Fibroblast of lung (primary cell): Measurements from ENCODE around the gene FTCDNL1. TPM values are rescaled to one million over a fixed set of nuclear protein-coding genes. Genes with fewer than 3 reads are reported as not detected.

ENCODE experiments used
- DNase-seq, 2 donors: peaks; one replicate each; pipeline versions ENCODE4 v3.0.0 to v3.0.0-alpha.2; 2010; ENCODE audit warnings: low read depth in 2 of 2
- H2AFZ ChIP-seq: 2 replicates; pipeline ENCODE4 v1.5.1; 2012; ENCODE audit warnings: low read length, control low read depth, inconsistent platforms
- H3K27ac ChIP-seq: 2 replicates; pipeline ENCODE4 v1.5.1; 2011; ENCODE audit warnings: low read length, control low read depth; ENCODE audit not compliant: insufficient read depth
- H3K27me3 ChIP-seq: 2 replicates; pipeline ENCODE4 v1.5.1; 2011; ENCODE audit warnings: mild to moderate bottlenecking, low read length; ENCODE audit not compliant: control insufficient read depth, insufficient read depth
- H3K36me3 ChIP-seq: 2 replicates; pipeline ENCODE4 v1.5.1; 2011; ENCODE audit warnings: low read length; ENCODE audit not compliant: control insufficient read depth, insufficient read depth
- H3K4me1 ChIP-seq: 2 replicates; pipeline ENCODE4 v1.5.1; 2011; ENCODE audit warnings: low read length; ENCODE audit not compliant: control insufficient read depth, insufficient read depth; ENCODE audit errors: extremely low read depth
- H3K4me2 ChIP-seq: 2 replicates; pipeline ENCODE4 v1.5.1; 2011; ENCODE audit warnings: low read length, control low read depth; ENCODE audit not compliant: insufficient read depth; ENCODE audit errors: extremely low read depth
- H3K4me3 ChIP-seq, 4 experiments: fragments of 200-600 bp in 1 of 4; sonication (generic) in 1 of 4; replicated peaks in 1 of 4; 2 replicates each; pipeline ENCODE4 v1.5.1; 2011 to 2016; ENCODE audit warnings: low read length in 4 of 4, low read depth in 3 of 4, mild to moderate bottlenecking in 3 of 4, control low read depth in 2 of 4, inconsistent platforms in 1 of 4, mixed read lengths in 1 of 4; ENCODE audit not compliant: insufficient read depth in 1 of 4; ENCODE audit errors: control extremely low read depth in 1 of 4
- H3K79me2 ChIP-seq: 2 replicates; pipeline ENCODE4 v1.5.1; 2012; ENCODE audit warnings: mild to moderate bottlenecking, low read length, inconsistent platforms; ENCODE audit not compliant: control insufficient read depth, insufficient read depth
- H3K9ac ChIP-seq: 2 replicates; pipeline ENCODE4 v1.5.1; 2011; ENCODE audit warnings: mild to moderate bottlenecking, low read length, control low read depth; ENCODE audit not compliant: insufficient read depth
- H3K9me3 ChIP-seq: 2 replicates; pipeline ENCODE4 v1.5.1; 2012; ENCODE audit warnings: low read depth, low read length; ENCODE audit not compliant: control insufficient read depth, insufficient read depth
- H4K20me1 ChIP-seq: 2 replicates; pipeline ENCODE4 v1.5.1; 2011; ENCODE audit warnings: low read length; ENCODE audit not compliant: control insufficient read depth, insufficient read depth; ENCODE audit errors: extremely low read depth
- EZH2 ChIP-seq: IDR thresholded peaks from 2 replicates; pipeline ENCODE4 v1.5.1; 2012; ENCODE audit warnings: low read length, control low read depth, mild to moderate bottlenecking; ENCODE audit errors: missing control alignments
- polyA plus RNA-seq, 2 donors: library from polyadenylated mRNA; depleted of rRNA in 1 of 2; stranded (reverse) in 1 of 2; unstranded in 1 of 2; fragments of >200 nt; gene quantifications; 2 replicates each; pipeline ENCODE4 v1.2.1, GENCODE V29; 2011 to 2012; ENCODE audit warnings: missing spikeins in 1 of 2
- total RNA-seq: library from RNA; depleted of rRNA; stranded (reverse); fragments of >200 nt; gene quantifications from 2 replicates; pipeline ENCODE4 v1.2.1, GENCODE V29; 2014
- TF ChIP-seq, protein P1 (sequence below), 2 donors: IDR thresholded peaks in 1 of 2; conservative IDR thresholded peaks in 1 of 2; 1 replicate in 1 of 2; 2 replicates in 1 of 2; pipeline ENCODE4 v1.5.1; 2011 to 2012; ENCODE audit warnings: low read length in 2 of 2, control low read depth in 1 of 2, inconsistent platforms in 1 of 2, low read depth in 1 of 2, mild to moderate bottlenecking in 1 of 2

The FTCDNL1 gene
- total and polyA plus RNA-seq, 2 donors (not counting 1 experiment from before 2014, with no cell fraction given) = 1.0 to 3.6 TPM

DNA sequence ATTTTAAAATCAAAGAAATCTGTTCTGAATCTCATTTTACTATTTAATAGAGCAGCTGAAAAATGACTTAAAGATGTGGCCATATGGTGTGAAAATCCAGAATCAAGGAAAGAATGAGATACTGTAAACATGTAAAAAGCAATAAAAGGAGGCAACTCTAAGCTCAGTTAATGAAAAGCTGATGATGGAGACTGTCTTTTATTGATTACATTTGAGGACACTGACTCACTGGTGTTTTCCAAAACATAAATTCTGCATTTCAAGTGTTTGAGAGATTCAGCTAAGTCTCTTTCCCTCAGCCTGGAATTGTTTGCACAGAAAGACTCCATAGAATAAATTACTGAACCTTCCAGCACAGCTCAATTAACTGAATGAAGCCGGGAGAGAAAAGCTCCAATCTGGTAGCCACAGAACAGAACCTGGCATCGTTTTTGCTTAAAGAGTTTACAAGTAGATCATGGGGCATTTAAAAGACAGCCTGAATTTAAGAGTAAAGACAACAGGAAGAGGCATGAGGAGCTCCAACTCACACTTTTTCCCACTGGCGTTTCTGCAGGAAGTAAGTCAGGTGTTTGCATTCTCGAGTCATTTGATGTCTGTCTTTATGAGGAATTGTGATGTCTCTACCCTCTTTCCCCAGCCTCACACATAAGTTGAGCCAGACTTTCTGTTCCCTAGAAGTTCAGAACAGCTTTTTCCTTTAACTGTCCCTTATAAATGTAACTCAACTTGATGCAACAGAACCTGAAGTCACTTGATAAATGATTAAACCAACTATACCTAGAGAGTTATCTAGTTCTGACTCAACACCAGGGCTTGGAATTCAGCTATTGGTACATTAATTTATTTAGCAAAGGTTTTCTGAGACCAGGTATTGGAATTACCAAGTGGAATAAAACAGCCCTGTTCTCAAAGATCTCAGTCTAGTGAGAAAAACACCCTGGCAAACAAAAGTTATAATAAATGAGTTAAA, 53.3 kb downstream of the FTCDNL1 start:
- Histone ChIP-seq H3K27ac (no peak overlapping the region), H3K9ac (no peak overlapping the region), H3K79me2 (no peaks in the 10 kb centered on the region), H3K4me2 (no peak overlapping the region), H3K4me3 (no peak overlapping the region), H3K27me3 (no peaks in the 10 kb centered on the region), H4K20me1 (no peaks in the 10 kb centered on the region), H3K4me1 (no peaks in the 10 kb centered on the region), H3K9me3 (no peaks in the 10 kb centered on the region), H3K36me3 (no peaks in the 10 kb centered on the region), H2AFZ (no peak overlapping the region)
- TF ChIP-seq, protein P1, sequence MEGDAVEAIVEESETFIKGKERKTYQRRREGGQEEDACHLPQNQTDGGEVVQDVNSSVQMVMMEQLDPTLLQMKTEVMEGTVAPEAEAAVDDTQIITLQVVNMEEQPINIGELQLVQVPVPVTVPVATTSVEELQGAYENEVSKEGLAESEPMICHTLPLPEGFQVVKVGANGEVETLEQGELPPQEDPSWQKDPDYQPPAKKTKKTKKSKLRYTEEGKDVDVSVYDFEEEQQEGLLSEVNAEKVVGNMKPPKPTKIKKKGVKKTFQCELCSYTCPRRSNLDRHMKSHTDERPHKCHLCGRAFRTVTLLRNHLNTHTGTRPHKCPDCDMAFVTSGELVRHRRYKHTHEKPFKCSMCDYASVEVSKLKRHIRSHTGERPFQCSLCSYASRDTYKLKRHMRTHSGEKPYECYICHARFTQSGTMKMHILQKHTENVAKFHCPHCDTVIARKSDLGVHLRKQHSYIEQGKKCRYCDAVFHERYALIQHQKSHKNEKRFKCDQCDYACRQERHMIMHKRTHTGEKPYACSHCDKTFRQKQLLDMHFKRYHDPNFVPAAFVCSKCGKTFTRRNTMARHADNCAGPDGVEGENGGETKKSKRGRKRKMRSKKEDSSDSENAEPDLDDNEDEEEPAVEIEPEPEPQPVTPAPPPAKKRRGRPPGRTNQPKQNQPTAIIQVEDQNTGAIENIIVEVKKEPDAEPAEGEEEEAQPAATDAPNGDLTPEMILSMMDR (conservative IDR thresholded peaks at IDR 0.05 in 1 of 2, IDR thresholded peaks at IDR 0.05 in 1 of 2; ENCODE audit: low read depth in 1 of 2, low read length in 2 of 2) = no peak
- TF ChIP-seq EZH2 = no peak
- no peak for DNase-seq

GRCh38 chr2:199792381-199792780, 58.6 kb downstream of the FTCDNL1 start:
- no peak for DNase-seq
- Histone ChIP-seq H3K9me3 (no peaks in the 10 kb centered on the region), H3K4me3 (no peak overlapping the region), H3K79me2 (no peaks in the 10 kb centered on the region), H4K20me1 (no peaks in the 10 kb centered on the region), H3K27ac (no peak overlapping the region), H3K9ac (no peak overlapping the region), H3K4me1 (no peaks in the 10 kb centered on the region), H3K27me3 (no peaks in the 10 kb centered on the region), H3K4me2 (no peak overlapping the region), H2AFZ (no peak overlapping the region), H3K36me3 (no peaks in the 10 kb centered on the region)
- TF ChIP-seq, protein P1 (conservative IDR thresholded peaks at IDR 0.05 in 1 of 2, IDR thresholded peaks at IDR 0.05 in 1 of 2; ENCODE audit: low read depth in 1 of 2, low read length in 2 of 2) = no peak
- TF ChIP-seq EZH2 = no peak

- Histone ChIP-seq H3K4me1 (no peaks in the 10 kb centered on the region), H3K4me2 (no peak overlapping the region), H4K20me1 (no peaks in the 10 kb centered on the region), H3K9ac (no peak overlapping the region), H3K27me3 (no peaks in the 10 kb centered on the region), H3K36me3 (no peaks in the 10 kb centered on the region), H3K79me2 (no peaks in the 10 kb centered on the region), H3K9me3 (no peaks in the 10 kb centered on the region), H3K27ac (no peak overlapping the region), H2AFZ (no peak overlapping the region), H3K4me3 (no peak overlapping the region)
- DNase-seq = no peak
- TF ChIP-seq, protein P1 (conservative IDR thresholded peaks at IDR 0.05 in 1 of 2, IDR thresholded peaks at IDR 0.05 in 1 of 2; ENCODE audit: low read depth in 1 of 2, low read length in 2 of 2) = no peak
- TF ChIP-seq EZH2 = no peak
Measured at GRCh38 chr2:199791326-199791725, 59.7 kb downstream of the FTCDNL1 start.
